HG02870 (cell line): ENCODE results near the gene TYW1B.
"Not testable (repeated sequence)": the region's sequence is repeated elsewhere in the genome, so short reads cannot be mapped to it uniquely, and the experiment has no call there.

Experiments
- ATAC-seq: cut with Tn5 transposase; IDR thresholded peaks from one replicate; pipeline ENCODE4 v1.9.1; 2021; ENCODE audit warnings: mild to moderate bottlenecking, moderate library complexity; ENCODE audit not compliant: unreplicated experiment

Gene TYW1B

GRCh38 chr7:72632765-72633292 lies 195.2 kb downstream of the TYW1B start:
- not testable (repeated sequence) for ATAC-seq

- not testable (repeated sequence) for ATAC-seq
These were observed 199.6 kb downstream of the TYW1B start for GRCh38 chr7:72628375-72628774.

- peak; percentile 48 for ATAC-seq
These were observed 201.5 kb downstream of the TYW1B start for GRCh38 chr7:72626428-72627011.

GRCh38 chr7:72625721-72626423 lies 202.1 kb downstream of the TYW1B start:
- ATAC-seq = peak; percentile 98

GRCh38 chr7:72622532-72622931 lies 205.5 kb downstream of the TYW1B start:
- no peak for ATAC-seq

- not testable (repeated sequence) for ATAC-seq
These were observed 206.2 kb downstream of the TYW1B start for GRCh38 chr7:72621761-72622187.

- not testable (repeated sequence) for ATAC-seq
These were observed 207.1 kb downstream of the TYW1B start for GRCh38 chr7:72620923-72621322.

- not testable (repeated sequence) for ATAC-seq
These were observed 209.4 kb downstream of the TYW1B start for GRCh38 chr7:72618435-72619180.

GRCh38 chr7:72609761-72610160 lies 218.2 kb downstream of the TYW1B start:
- not testable (repeated sequence) for ATAC-seq

- ATAC-seq = not testable (repeated sequence)
These were observed 220.0 kb downstream of the TYW1B start for GRCh38 chr7:72607988-72608387.

GRCh38 chr7:72605863-72606431 lies 222.1 kb downstream of the TYW1B start:
- ATAC-seq = not testable (repeated sequence)

- ATAC-seq = not testable (repeated sequence)
These were observed 223.0 kb downstream of the TYW1B start for GRCh38 chr7:72604771-72605611.

GRCh38 chr7:72603476-72603875 lies 224.5 kb downstream of the TYW1B start:
- not testable (repeated sequence) for ATAC-seq

- no peak for ATAC-seq
These were observed 224.9 kb downstream of the TYW1B start for GRCh38 chr7:72603073-72603472.

GRCh38 chr7:72601683-72602082 lies 226.3 kb downstream of the TYW1B start:
- not testable (repeated sequence) for ATAC-seq

- ATAC-seq = not testable (repeated sequence)
These were observed 238.0 kb downstream of the TYW1B start for GRCh38 chr7:72590023-72590422.

GRCh38 chr7:72587267-72587666 lies 240.7 kb downstream of the TYW1B start:
- not testable (repeated sequence) for ATAC-seq

GRCh38 chr7:72584576-72584975 lies 243.4 kb downstream of the TYW1B start:
- ATAC-seq = not testable (repeated sequence)

- ATAC-seq = not testable (repeated sequence)
These were observed 244.2 kb downstream of the TYW1B start for GRCh38 chr7:72583620-72584361.
